GM23248 (cell line): ENCODE results near the gene GFRA1. TPM values are rescaled to one million over a fixed set of nuclear protein-coding genes. Genes with fewer than 3 reads are reported as not detected.

Experiments used
- DNase-seq: peaks from one replicate; pipeline ENCODE4 v3.0.0-alpha.2; 2015
- H2AFZ ChIP-seq: fragments of 200-600 bp; sonication (generic); 2 replicates; pipeline ENCODE4 v1.6.1; 2016; ENCODE audit warnings: antibody characterized with exemption
- H3F3A ChIP-seq: fragments of 200-600 bp; sonication (generic); 2 replicates; pipeline ENCODE4 v1.6.1; 2016; ENCODE audit warnings: mild to moderate bottlenecking, antibody characterized with exemption, mixed run types; ENCODE audit not compliant: insufficient read depth
- H3K27ac ChIP-seq: fragments of 200-600 bp; sonication (generic); 2 replicates; pipeline ENCODE4 v1.5.1; 2016; ENCODE audit warnings: mild to moderate bottlenecking
- H3K27me3 ChIP-seq: fragments of 200-600 bp; sonication (generic); replicated peaks from 2 replicates; pipeline ENCODE4 v1.6.1; 2016; ENCODE audit warnings: mild to moderate bottlenecking; ENCODE audit not compliant: insufficient read depth
- H3K36me3 ChIP-seq: fragments of 200-600 bp; sonication (generic); 2 replicates; pipeline ENCODE4 v1.6.1; 2016; ENCODE audit warnings: low read depth, mild to moderate bottlenecking
- H3K4me1 ChIP-seq: fragments of 200-600 bp; sonication (generic); 2 replicates; pipeline ENCODE4 v1.6.1; 2016; ENCODE audit warnings: mild to moderate bottlenecking; ENCODE audit not compliant: insufficient read depth
- H3K4me2 ChIP-seq: fragments of 200-600 bp; sonication (generic); one replicate; pipeline ENCODE4 v1.6.1; 2016; ENCODE audit warnings: mild to moderate bottlenecking; ENCODE audit not compliant: unreplicated experiment
- H3K4me3 ChIP-seq: fragments of 200-600 bp; sonication (generic); 2 replicates; pipeline ENCODE4 v1.5.1; 2016; ENCODE audit warnings: mild to moderate bottlenecking
- H3K79me2 ChIP-seq: fragments of 200-600 bp; sonication (generic); 2 replicates; pipeline ENCODE4 v1.6.1; 2016; ENCODE audit warnings: mild to moderate bottlenecking; ENCODE audit not compliant: insufficient read depth
- H3K9ac ChIP-seq: fragments of 200-600 bp; sonication (generic); 2 replicates; pipeline ENCODE4 v1.6.1; 2016; ENCODE audit warnings: mild to moderate bottlenecking
- H3K9me2 ChIP-seq: fragments of 200-600 bp; sonication (generic); 2 replicates; pipeline ENCODE4 v1.6.1; 2016; ENCODE audit warnings: mixed run types, mild to moderate bottlenecking, moderate library complexity; ENCODE audit not compliant: insufficient read depth
- H3K9me3 ChIP-seq: fragments of 200-600 bp; sonication (generic); one replicate; pipeline ENCODE4 v1.6.1; 2017; ENCODE audit warnings: low read depth
- H4K20me1 ChIP-seq: fragments of 200-600 bp; sonication (generic); 2 replicates; pipeline ENCODE4 v1.6.0; 2016; ENCODE audit not compliant: insufficient read depth
- EZH2 ChIP-seq: fragments of 200-600 bp; sonication (generic); IDR thresholded peaks from 2 replicates; pipeline ENCODE4 v1.6.1; 2018; ENCODE audit warnings: antibody characterized with exemption, mild to moderate bottlenecking; ENCODE audit not compliant: insufficient read depth, poor library complexity, severe bottlenecking
- EZH2phosphoT487 ChIP-seq: fragments of 200-600 bp; sonication (generic); IDR thresholded peaks from 2 replicates; pipeline ENCODE4 v1.6.1; 2018; ENCODE audit warnings: antibody characterized with exemption, moderate library complexity, mild to moderate bottlenecking, low read depth; ENCODE audit not compliant: insufficient read depth
- WGBS, 2 experiments: methylation state at CpG; one replicate each; pipeline ENCODE4 v1.1.6; 2015 to 2017; ENCODE audit warnings: low lambda C conversion rate in 2 of 2, low coverage in 1 of 2; ENCODE audit errors: missing lambda C conversion rate in 2 of 2; 5-methylcytosine and 5-hydroxymethylcytosine counted together
- in situ Hi-C: fragments of 300-500 bp; cut with MboI; formaldehyde crosslinking; loops from 2 replicates; pipeline ENCODE4 v1.15.0; 2020
- polyA plus RNA-seq: library from polyadenylated mRNA; unstranded; fragments of >200 nt; fragmentation: Nextera tagmentation; extraction: Ambion mirVana; gene quantifications from 2 replicates; pipeline ENCODE4 v1.2.1, GENCODE V29; 2016
- total RNA-seq: library from RNA; depleted of rRNA; stranded (reverse); fragments of >200 nt; shearing (Covaris generic); gene quantifications from 2 replicates; pipeline ENCODE4 v1.2.3, GENCODE V29; 2014

GFRA1 gene
- total and polyA plus RNA-seq, 2 experiments from 2014 or later = 5.0 to 5.2 TPM

DNA sequence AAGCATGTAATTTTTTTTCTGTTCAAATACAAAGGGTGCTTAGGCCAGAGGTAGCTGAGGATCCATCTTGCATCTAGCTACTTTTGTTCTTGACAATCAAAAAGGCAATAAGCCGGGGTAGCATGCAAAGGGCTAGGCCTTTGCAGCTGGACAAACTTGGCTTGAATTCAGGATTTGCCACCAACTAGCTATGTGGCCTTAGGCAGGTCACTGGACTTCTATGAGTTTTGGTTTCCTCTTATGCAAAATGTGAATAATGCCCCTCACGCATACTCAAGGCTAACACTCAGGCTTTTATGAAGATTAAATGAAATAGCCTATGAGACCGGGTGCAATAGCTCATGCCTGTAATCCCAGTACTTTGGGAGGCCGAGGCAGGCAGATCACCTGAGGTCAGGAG is 19.3 kb downstream of the GFRA1 start:
- Histone ChIP-seq H3F3A (no peaks in the 10 kb centered on the region), H4K20me1 (no peaks in the 10 kb centered on the region), H3K9me2 (no peaks in the 10 kb centered on the region), H2AFZ (no peak overlapping the region), H3K4me1 (no peaks in the 10 kb centered on the region), H3K9me3 (no peaks in the 10 kb centered on the region), H3K79me2 (no peaks in the 10 kb centered on the region), H3K4me2 (no peak overlapping the region), H3K9ac (no peak overlapping the region), H3K4me3 (no peak overlapping the region), H3K27ac (no peak overlapping the region), H3K36me3 (no peaks in the 10 kb centered on the region), H3K27me3 (no peaks in the 10 kb centered on the region)
- in situ Hi-C loops = no loop called here
- WGBS, 2 experiments = 73 to 78% methylated on average over 4 of the region's 4 CpGs
- no peak for TF ChIP-seq EZH2phosphoT487
- no peak for TF ChIP-seq EZH2
- DNase-seq = no peak

DNA sequence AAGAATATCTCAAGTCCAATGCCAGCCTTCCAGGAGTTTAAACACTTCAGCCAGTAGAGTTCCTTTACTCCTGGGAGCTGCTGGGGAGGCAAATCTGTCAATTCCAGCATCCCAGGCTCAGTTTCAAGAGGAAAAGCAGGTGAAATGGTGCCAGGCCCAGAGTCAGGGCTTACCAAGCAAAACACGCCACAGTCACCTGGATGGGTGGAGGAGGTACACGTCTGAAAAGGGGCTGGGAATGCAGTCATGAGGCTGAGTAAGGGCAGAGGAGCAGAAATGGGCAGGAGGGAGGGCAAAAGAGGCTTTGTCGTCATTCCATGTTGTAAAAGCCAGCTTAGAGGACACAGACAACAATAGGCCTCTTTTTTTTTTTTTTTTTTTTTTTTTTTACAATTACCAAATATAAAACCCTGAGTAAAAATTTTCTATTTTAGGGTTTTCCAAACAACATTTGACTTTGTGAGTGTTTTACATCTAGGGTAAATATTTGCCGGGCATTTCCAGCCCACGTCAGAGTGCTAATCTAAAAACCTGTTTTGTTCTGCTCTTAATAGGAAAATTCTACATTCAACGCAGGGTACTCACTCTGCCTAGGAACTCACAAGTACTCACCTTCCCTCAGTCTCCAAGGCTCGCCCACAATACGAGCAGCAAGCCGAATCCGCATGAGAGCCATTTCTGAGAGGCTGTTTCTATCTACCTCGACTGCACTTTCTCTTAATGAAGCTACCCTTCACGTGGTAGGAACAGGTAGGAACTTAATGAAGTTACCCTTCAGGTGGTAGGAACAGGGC is 21.2 kb downstream of the GFRA1 start:
- no peak overlapping the region for H2AFZ ChIP-seq
- H3K9ac ChIP-seq = no peak overlapping the region
- H4K20me1 ChIP-seq = no peaks in the 10 kb centered on the region
- in situ Hi-C loops = no loop called here
- no peaks in the 10 kb centered on the region for H3K79me2 ChIP-seq
- TF ChIP-seq EZH2 (no peak), EZH2phosphoT487 (no peak)
- no peak overlapping the region for H3K27ac ChIP-seq
- H3K4me3 ChIP-seq = no peak overlapping the region
- H3K27me3 ChIP-seq = no peaks in the 10 kb centered on the region
- H3F3A ChIP-seq = no peaks in the 10 kb centered on the region
- H3K9me3 ChIP-seq = no peaks in the 10 kb centered on the region
- no peak for DNase-seq
- 66 to 78% methylated on average over 12 of the region's 12 CpGs for WGBS, 2 experiments
- H3K4me1 ChIP-seq = no peaks in the 10 kb centered on the region
- no peaks in the 10 kb centered on the region for H3K36me3 ChIP-seq
- H3K4me2 ChIP-seq = no peak overlapping the region
- no peaks in the 10 kb centered on the region for H3K9me2 ChIP-seq

DNA sequence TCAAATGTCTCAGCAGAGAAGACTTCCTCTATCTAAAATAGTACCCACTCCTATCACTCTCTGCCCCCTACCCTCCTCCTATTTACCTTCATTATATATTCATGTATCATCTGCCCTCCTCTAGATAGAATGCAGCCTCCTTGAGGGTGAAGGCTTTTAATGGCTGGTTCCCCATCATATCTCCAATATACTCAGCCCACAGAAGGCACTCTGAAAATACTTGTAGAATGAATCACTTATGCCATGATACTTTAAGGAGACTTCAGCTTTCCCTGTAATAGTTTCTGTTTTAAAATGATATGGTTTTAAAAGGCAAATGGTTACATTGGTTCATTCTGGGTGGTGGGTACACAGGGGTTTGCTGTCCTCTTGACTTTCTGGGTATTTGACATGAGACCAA is 25.3 kb downstream of the GFRA1 start:
- H3F3A ChIP-seq = no peaks in the 10 kb centered on the region
- no peak overlapping the region for H3K4me3 ChIP-seq
- no peak overlapping the region for H3K27ac ChIP-seq
- no peak overlapping the region for H3K4me2 ChIP-seq
- H4K20me1 ChIP-seq = no peaks in the 10 kb centered on the region
- H3K9me2 ChIP-seq = no peaks in the 10 kb centered on the region
- H3K27me3 ChIP-seq = 0 out of 2 replicates have a peak, but pooled peaks cover 4% of the 10 kb centered on the region
- peak; percentile 24 for DNase-seq
- H3K36me3 ChIP-seq = no peaks in the 10 kb centered on the region
- no peak for TF ChIP-seq EZH2
- TF ChIP-seq EZH2phosphoT487 = no peak
- no peaks in the 10 kb centered on the region for H3K79me2 ChIP-seq
- no peak overlapping the region for H2AFZ ChIP-seq
- no peaks in the 10 kb centered on the region for H3K9me3 ChIP-seq
- no peaks in the 10 kb centered on the region for H3K4me1 ChIP-seq
- in situ Hi-C loops = no loop called here
- no peak overlapping the region for H3K9ac ChIP-seq

DNA sequence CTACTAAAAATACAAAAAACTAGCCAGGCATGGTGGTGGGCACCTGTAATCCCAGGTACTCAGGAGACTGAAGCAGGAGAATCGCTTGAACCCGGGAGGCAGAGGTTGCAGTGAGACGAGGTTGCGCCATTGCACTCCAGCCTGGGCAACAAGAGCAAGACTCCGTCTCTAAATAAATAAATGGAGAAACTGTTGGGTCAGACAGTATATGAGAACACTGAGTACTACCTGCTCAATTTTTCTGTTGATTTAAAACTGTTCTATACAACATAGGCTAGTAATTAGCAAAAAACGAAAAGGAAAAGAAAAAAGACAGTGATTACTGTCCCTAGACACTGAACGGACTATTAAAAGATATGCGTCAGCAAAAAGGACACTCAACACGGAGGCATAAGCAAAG is 26.7 kb downstream of the GFRA1 start:
- H3K79me2 ChIP-seq = no peaks in the 10 kb centered on the region
- no peaks in the 10 kb centered on the region for H3K36me3 ChIP-seq
- H3F3A ChIP-seq = no peaks in the 10 kb centered on the region
- H3K9me3 ChIP-seq = no peaks in the 10 kb centered on the region
- in situ Hi-C loops = no loop called here
- H3K9me2 ChIP-seq = no peaks in the 10 kb centered on the region
- no peak overlapping the region for H3K9ac ChIP-seq
- H2AFZ ChIP-seq = no peak overlapping the region
- H3K4me1 ChIP-seq = no peaks in the 10 kb centered on the region
- 74 to 82% methylated on average over 9 of the region's 9 CpGs for WGBS, 2 experiments
- no peak overlapping the region for H3K27ac ChIP-seq
- no peaks in the 10 kb centered on the region for H4K20me1 ChIP-seq
- H3K4me2 ChIP-seq = no peak overlapping the region
- TF ChIP-seq EZH2 (no peak), EZH2phosphoT487 (no peak)
- H3K27me3 ChIP-seq = peaks cover 14% of the 10 kb centered on the region
- no peak for DNase-seq
- H3K4me3 ChIP-seq = no peak overlapping the region
